GM06990 (cell line): ENCODE results near the gene NOS1.
A peak's percentile ranks its signal among the peaks of the same experiment; 100 is the strongest.

Source experiments
- DNase-seq: peaks from one replicate; pipeline ENCODE4 v3.0.0-alpha.2; 2011; ENCODE audit not compliant: insufficient read length; ENCODE audit errors: extremely low read depth
- H3K27me3 ChIP-seq: replicated peaks from 2 replicates; pipeline ENCODE4 v1.6.0; 2011; ENCODE audit warnings: low read length; ENCODE audit not compliant: control insufficient read depth, insufficient read depth
- H3K36me3 ChIP-seq: 2 replicates; pipeline ENCODE4 v1.5.1; 2011; ENCODE audit warnings: low read length; ENCODE audit not compliant: control insufficient read depth, insufficient read depth
- H3K4me3 ChIP-seq: replicated peaks from 2 replicates; pipeline ENCODE4 v1.5.1; 2011; ENCODE audit warnings: low read depth, mild to moderate bottlenecking, control low read depth, low read length
- CTCF ChIP-seq: IDR thresholded peaks from 2 replicates; pipeline ENCODE4 v1.5.1; 2011; ENCODE audit warnings: low read length, control low read depth, mild to moderate bottlenecking, inconsistent platforms; ENCODE audit not compliant: insufficient read depth, poor library complexity, severe bottlenecking

The NOS1 gene

GRCh38 chr12:117216686-117217085 is 144.7 kb downstream of the NOS1 start:
- Histone ChIP-seq H3K4me3 (no peak overlapping the region), H3K27me3 (no peaks in the 10 kb centered on the region), H3K36me3 (no peaks in the 10 kb centered on the region)
- no peak for DNase-seq
- no peak for TF ChIP-seq CTCF

GRCh38 chr12:117214797-117215196 is 146.6 kb downstream of the NOS1 start:
- no peaks in the 10 kb centered on the region; the same call in 1 of the 2 replicates for H3K27me3 ChIP-seq
- no peak for DNase-seq
- TF ChIP-seq CTCF: no peak
- no peaks in the 10 kb centered on the region for H3K36me3 ChIP-seq
- H3K4me3 ChIP-seq: no peak overlapping the region

- DNase-seq: no peak
- H3K4me3 ChIP-seq: no peak overlapping the region
- TF ChIP-seq CTCF: no peak
- no peaks in the 10 kb centered on the region for H3K36me3 ChIP-seq
- H3K27me3 ChIP-seq: no peaks in the 10 kb centered on the region; the same call in 1 of the 2 replicates
Observed at GRCh38 chr12:117213295-117213808, 148.1 kb downstream of the NOS1 start.

DNA sequence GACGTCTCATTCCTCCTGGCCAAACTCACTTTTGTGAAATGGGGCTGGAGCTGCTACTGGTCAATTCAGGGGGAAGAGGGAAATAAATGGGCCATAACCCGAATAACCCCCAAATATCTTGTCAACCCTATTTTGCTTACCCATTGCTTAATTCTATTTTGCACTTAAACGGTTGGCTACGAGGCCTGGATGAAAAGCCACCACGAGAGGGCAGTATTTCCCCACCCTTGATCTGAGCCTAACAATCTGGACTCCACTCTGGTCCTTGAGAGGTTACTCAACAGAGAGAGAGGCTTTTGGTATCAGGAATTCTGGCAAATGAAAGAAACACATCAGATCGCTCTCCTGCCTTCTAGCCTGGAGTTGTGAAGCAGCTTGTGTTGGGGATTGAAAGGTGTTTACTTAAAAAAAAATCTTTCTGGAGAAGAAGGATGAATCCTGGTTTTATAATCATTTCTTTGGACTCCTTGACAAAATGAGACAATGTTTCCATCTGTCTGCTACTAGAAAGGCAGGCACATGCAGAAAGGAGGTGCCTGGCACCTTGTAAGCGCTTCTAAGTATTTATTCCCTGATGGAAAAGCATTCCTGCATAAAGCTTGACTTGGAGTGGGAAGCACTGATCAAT is 148.7 kb downstream of the NOS1 start:
- no peak for DNase-seq
- TF ChIP-seq CTCF: peak; percentile 87
- Histone ChIP-seq H3K27me3 (no peaks in the 10 kb centered on the region; the same call in 1 of the 2 replicates), H3K4me3 (no peak overlapping the region), H3K36me3 (no peaks in the 10 kb centered on the region)

GRCh38 chr12:117210266-117210918 is 151.0 kb downstream of the NOS1 start:
- Histone ChIP-seq H3K27me3 (peaks cover 1% of the 10 kb centered on the region; the same call in 1 of the 2 replicates), H3K4me3 (no peak overlapping the region), H3K36me3 (no peaks in the 10 kb centered on the region)
- no peak for TF ChIP-seq CTCF
- DNase-seq: no peak
